Nephron (organoid): ENCODE results near the gene RTEL1.
"Not testable (repeated sequence)": the region's sequence is repeated elsewhere in the genome, so short reads cannot be mapped to it uniquely, and the experiment has no call there.

Experiments used
- H3K27ac Mint-ChIP-seq, 3 experiments: 2 replicates each; pipeline ENCODE4 v1.8.0; 2020; ENCODE audit warnings: mixed read lengths in 3 of 3, mild to moderate bottlenecking in 2 of 3, moderate library complexity in 1 of 3
- H3K27me3 Mint-ChIP-seq: 2 replicates; pipeline ENCODE4 v1.8.0; 2021; ENCODE audit warnings: low read depth, mild to moderate bottlenecking, moderate library complexity, mixed read lengths
- H3K36me3 Mint-ChIP-seq: 2 replicates; pipeline ENCODE4 v1.8.0; 2020; ENCODE audit warnings: low read depth, mixed read lengths
- H3K4me1 Mint-ChIP-seq: 2 replicates; pipeline ENCODE4 v1.8.0; 2020; ENCODE audit warnings: mixed read lengths
- H3K4me3 Mint-ChIP-seq, 3 experiments: 2 replicates each; pipeline ENCODE4 v1.8.0; 2020; ENCODE audit warnings: mild to moderate bottlenecking in 3 of 3, mixed read lengths in 3 of 3, moderate library complexity in 2 of 3
- H3K9me3 Mint-ChIP-seq: 2 replicates; pipeline ENCODE4 v1.8.0; 2020; ENCODE audit warnings: mixed read lengths
- TF ChIP-seq, protein P1 (sequence below), 3 experiments: fragments of 200-600 bp; sonication (generic); IDR thresholded peaks; one replicate each; pipeline ENCODE4 v1.5.0; 2021; ENCODE audit warnings: antibody characterized with exemption in 3 of 3; ENCODE audit not compliant: unreplicated experiment in 3 of 3

RTEL1 gene

DNA sequence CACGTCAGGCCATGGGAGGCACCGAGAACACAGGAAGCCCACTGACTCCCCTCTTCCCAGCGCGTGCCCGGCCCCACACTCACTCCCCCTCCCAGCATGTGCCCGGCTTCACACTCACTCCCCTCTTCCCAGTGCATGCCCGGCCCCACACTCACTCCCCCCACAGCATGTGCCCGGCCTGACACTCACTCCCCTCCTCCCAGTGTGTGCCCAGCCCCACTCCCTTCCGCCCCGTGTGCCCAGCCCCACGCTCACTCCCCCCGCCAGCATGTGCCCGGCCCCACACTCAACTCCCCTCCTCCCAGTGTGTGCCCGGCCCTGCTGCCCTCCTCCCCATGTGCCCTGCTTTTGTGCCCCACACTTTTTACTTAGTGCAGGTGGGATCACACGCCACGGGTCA, 9.7 kb downstream of the RTEL1 start:
- no peaks in the 10 kb centered on the region for H3K9me3 Mint-ChIP-seq

DNA sequence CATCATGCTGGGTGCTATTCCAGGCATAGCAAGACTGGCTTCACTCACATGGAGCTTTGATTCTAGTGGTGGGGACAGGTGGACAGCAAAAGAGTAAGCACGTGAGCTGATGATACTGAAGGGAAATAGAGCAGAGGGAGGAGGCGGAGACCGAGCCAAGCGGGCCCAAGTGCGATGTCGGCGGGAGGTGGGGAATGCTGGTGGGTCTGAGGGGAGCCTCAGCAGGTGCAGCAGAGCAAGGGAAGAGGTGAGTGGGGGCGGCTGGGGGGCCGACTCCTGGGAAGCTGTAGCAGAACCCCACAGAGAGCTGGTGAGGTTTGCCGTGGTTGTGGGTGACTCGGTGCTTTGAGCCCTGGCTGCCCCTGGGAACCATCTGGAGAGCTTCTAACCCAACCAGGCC, 10.2 kb downstream of the RTEL1 start:
- TF ChIP-seq, protein P1, sequence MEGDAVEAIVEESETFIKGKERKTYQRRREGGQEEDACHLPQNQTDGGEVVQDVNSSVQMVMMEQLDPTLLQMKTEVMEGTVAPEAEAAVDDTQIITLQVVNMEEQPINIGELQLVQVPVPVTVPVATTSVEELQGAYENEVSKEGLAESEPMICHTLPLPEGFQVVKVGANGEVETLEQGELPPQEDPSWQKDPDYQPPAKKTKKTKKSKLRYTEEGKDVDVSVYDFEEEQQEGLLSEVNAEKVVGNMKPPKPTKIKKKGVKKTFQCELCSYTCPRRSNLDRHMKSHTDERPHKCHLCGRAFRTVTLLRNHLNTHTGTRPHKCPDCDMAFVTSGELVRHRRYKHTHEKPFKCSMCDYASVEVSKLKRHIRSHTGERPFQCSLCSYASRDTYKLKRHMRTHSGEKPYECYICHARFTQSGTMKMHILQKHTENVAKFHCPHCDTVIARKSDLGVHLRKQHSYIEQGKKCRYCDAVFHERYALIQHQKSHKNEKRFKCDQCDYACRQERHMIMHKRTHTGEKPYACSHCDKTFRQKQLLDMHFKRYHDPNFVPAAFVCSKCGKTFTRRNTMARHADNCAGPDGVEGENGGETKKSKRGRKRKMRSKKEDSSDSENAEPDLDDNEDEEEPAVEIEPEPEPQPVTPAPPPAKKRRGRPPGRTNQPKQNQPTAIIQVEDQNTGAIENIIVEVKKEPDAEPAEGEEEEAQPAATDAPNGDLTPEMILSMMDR (IDR thresholded peaks at IDR 0.05; ENCODE audit: unreplicated experiment in 3 of 3), result no peak
- Mint-ChIP-seq H3K9me3 (no peaks in the 10 kb centered on the region), H3K4me3 (no peak overlapping the region), H3K27me3 (no peaks in the 10 kb centered on the region), H3K36me3 (peaks cover 33% of the 10 kb centered on the region), H3K27ac (no peak overlapping the region), H3K4me1 (no peaks in the 10 kb centered on the region)

More for the DNA sequence above, 9.7 kb downstream of the RTEL1 start:
- H3K4me3 Mint-ChIP-seq, result no peak overlapping the region
- H3K27me3 Mint-ChIP-seq, result no peaks in the 10 kb centered on the region
- H3K36me3 Mint-ChIP-seq, result peaks cover 33% of the 10 kb centered on the region
- TF ChIP-seq, protein P1 (IDR thresholded peaks at IDR 0.05; ENCODE audit: unreplicated experiment in 3 of 3), result no peak
- H3K4me1 Mint-ChIP-seq, result no peaks in the 10 kb centered on the region
- no peak overlapping the region for H3K27ac Mint-ChIP-seq

GRCh38 chr20:63671695-63672094, 13.6 kb downstream of the RTEL1 start:
- not testable (repeated sequence) for H3K27ac Mint-ChIP-seq, H3K4me3 Mint-ChIP-seq, H3K27me3 Mint-ChIP-seq, H3K9me3 Mint-ChIP-seq, H3K4me1 Mint-ChIP-seq
- H3K36me3 Mint-ChIP-seq, result peaks cover 41% of the 10 kb centered on the region

- no peaks in the 10 kb centered on the region for H3K27me3 Mint-ChIP-seq
- H3K9me3 Mint-ChIP-seq, result no peaks in the 10 kb centered on the region
- TF ChIP-seq, protein P1 (IDR thresholded peaks at IDR 0.05; ENCODE audit: unreplicated experiment in 3 of 3), result no peak
- H3K27ac Mint-ChIP-seq, result no peak overlapping the region
- H3K4me1 Mint-ChIP-seq, result no peaks in the 10 kb centered on the region
- H3K36me3 Mint-ChIP-seq, result peaks cover 38% of the 10 kb centered on the region
- no peak overlapping the region for H3K4me3 Mint-ChIP-seq
Observed at GRCh38 chr20:63672666-63673065, 14.6 kb downstream of the RTEL1 start.

DNA sequence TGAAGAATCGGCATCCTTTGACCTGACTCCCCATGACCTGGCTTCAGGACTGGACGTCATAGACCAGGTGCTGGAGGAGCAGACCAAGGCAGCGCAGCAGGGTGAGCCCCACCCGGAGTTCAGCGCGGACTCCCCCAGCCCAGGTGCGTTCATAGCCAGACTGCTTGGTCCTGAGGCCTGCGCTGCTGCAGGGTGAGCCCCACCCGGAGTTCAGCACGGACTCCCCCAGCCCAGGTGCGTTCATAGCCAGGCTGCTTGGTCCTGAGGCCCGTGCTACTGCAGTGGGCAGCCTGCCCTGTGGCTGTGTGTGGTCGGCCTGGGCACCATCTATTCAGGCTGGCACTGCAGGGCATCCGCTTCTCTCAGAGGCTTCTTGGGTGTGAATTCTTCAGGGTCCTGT, 15.8 kb downstream of the RTEL1 start:
- no peaks in the 10 kb centered on the region for H3K27me3 Mint-ChIP-seq
- no peaks in the 10 kb centered on the region for H3K4me1 Mint-ChIP-seq
- no peaks in the 10 kb centered on the region for H3K9me3 Mint-ChIP-seq
- H3K27ac Mint-ChIP-seq, result no peak overlapping the region
- TF ChIP-seq, protein P1 (IDR thresholded peaks at IDR 0.05; ENCODE audit: unreplicated experiment in 3 of 3), result no peak
- H3K4me3 Mint-ChIP-seq, result no peak overlapping the region
- peaks cover 38% of the 10 kb centered on the region for H3K36me3 Mint-ChIP-seq

DNA sequence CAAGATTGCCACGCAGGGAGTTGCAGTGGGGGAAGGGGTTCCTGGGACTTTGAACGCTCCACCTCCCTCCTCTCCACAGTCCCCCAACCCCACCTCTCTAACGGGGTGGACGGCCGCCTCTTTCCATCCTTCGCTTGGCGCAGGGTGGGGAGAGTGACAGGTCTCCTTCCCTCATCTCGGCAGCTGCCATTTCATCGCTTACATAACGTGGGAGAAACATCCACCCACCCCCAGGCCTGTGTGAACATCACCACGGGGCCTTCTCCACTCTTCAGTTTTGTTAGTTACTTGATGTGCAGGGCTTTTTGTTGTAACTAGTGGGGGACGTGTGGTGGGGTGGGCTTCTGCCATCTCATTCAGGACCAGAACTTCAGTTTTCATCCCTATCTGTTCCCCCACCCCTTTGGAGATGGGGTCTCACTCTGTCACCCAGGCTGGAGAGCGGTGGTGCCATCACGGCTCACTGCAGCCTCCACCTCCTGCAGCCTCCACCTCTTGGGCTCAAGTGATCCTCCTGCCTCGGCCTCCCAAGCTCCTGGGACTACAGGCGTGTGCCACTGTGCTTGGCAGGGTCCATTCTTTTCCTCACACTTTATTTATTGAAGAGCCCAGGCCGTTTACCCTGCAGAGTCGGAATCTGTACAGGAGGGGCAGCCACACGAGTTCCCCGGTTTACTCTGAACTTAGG, 17.7 kb downstream of the RTEL1 start:
- H3K4me3 Mint-ChIP-seq, result no peak overlapping the region
- H3K9me3 Mint-ChIP-seq, result no peaks in the 10 kb centered on the region
- no peak overlapping the region for H3K27ac Mint-ChIP-seq
- no peaks in the 10 kb centered on the region for H3K4me1 Mint-ChIP-seq
- TF ChIP-seq, protein P1 (IDR thresholded peaks at IDR 0.05; ENCODE audit: unreplicated experiment in 3 of 3), result no peak
- H3K36me3 Mint-ChIP-seq, result peaks cover 29% of the 10 kb centered on the region
- H3K27me3 Mint-ChIP-seq, result no peaks in the 10 kb centered on the region
